GM12878 (cell line): ENCODE data around the gene BCL2L13. TPM values are rescaled to one million over a fixed set of nuclear protein-coding genes. Genes with fewer than 3 reads are reported as not detected.
A peak's percentile ranks its signal among the peaks of the same experiment; 100 is the strongest.

Source experiments
- BRCA1 ChIP-seq: IDR thresholded peaks from 2 replicates; pipeline ENCODE4 v1.6.1; 2011; ENCODE audit warnings: low read depth, low read length, improper control_type of control experiment
- E4F1 ChIP-seq: fragments of 450-650 bp; IDR thresholded peaks from 2 replicates; pipeline ENCODE4 v1.6.1; 2018; ENCODE audit warnings: borderline replicate concordance, mild to moderate bottlenecking; ENCODE audit not compliant: partially characterized antibody
- FOXM1 ChIP-seq: IDR thresholded peaks from 2 replicates; pipeline ENCODE4 v1.6.1; 2012; ENCODE audit warnings: low read depth, mild to moderate bottlenecking, inconsistent platforms, low read length, moderate library complexity
- IRF4 ChIP-seq: IDR thresholded peaks from 2 replicates; pipeline ENCODE4 v1.6.1; 2011; ENCODE audit warnings: low read depth, low read length
- MTA2 ChIP-seq: fragments of 450-650 bp; IDR thresholded peaks from 2 replicates; pipeline ENCODE4 v1.6.1; 2016; ENCODE audit warnings: low read depth, mild to moderate bottlenecking, moderate library complexity
- NFXL1 ChIP-seq: fragments of 450-650 bp; IDR thresholded peaks from 2 replicates; pipeline ENCODE4 v1.6.1; 2017; ENCODE audit warnings: antibody characterized with exemption, mild to moderate bottlenecking, borderline replicate concordance
- PAX5 ChIP-seq: IDR thresholded peaks from 2 replicates; pipeline ENCODE4 v1.6.1; 2011; ENCODE audit warnings: low read depth, low read length, borderline replicate concordance
- POLR2AphosphoS5 ChIP-seq: IDR thresholded peaks from 2 replicates; pipeline ENCODE4 v1.6.1; 2011; ENCODE audit warnings: mild to moderate bottlenecking, low read length, inconsistent platforms
- ZNF622 ChIP-seq: fragments of 450-650 bp; IDR thresholded peaks from 2 replicates; pipeline ENCODE4 v1.6.1; 2017; ENCODE audit warnings: mild to moderate bottlenecking, inconsistent platforms
- polyA plus RNA-seq, 11 experiments: library from polyadenylated mRNA; depleted of rRNA in 4 of 11; unstranded in 6 of 11; stranded (reverse) in 5 of 11; fragments of >200 nt; fragmentation: Nextera tagmentation in 4 of 11; fragmentation: Illumina TruSeq in 1 of 11; extraction: Ambion mirVana in 4 of 11; extraction: Trizol in 1 of 11; gene quantifications; 1 replicate in 1 of 11; 2 replicates in 10 of 11; pipeline versions ENCODE4 v1.2.1 to v1.2.3, GENCODE V29; 2011 to 2016; ENCODE audit warnings: inconsistent platforms in 2 of 11, missing spikeins in 2 of 11, low read depth in 1 of 11
- total RNA-seq, 4 experiments: library from RNA; depleted of rRNA in 3 of 4; stranded (reverse); fragments of >200 nt in 3 of 4; fragmentation: Illumina TruSeq in 1 of 4; extraction: Trizol in 1 of 4; gene quantifications; 2 replicates each; pipeline versions ENCODE4 v1.2.1 to v1.2.3, GENCODE V29; 2013 to 2021
- TF ChIP-seq, protein P1 (sequence below): fragments of 450-650 bp; IDR thresholded peaks from 2 replicates; pipeline ENCODE4 v1.6.1; 2017; ENCODE audit warnings: mild to moderate bottlenecking, moderate library complexity
- TF ChIP-seq, protein P2 (sequence below): IDR thresholded peaks from 2 replicates; pipeline ENCODE4 v1.6.1; 2012; ENCODE audit warnings: improper control_type of control experiment, low read depth, low read length; ENCODE audit not compliant: insufficient replicate concordance
- TF ChIP-seq, protein P3 (sequence below): fragments of 450-650 bp; IDR thresholded peaks from 2 replicates; pipeline ENCODE4 v1.6.1; 2017; ENCODE audit warnings: mild to moderate bottlenecking

Gene BCL2L13
- total and polyA plus RNA-seq, 10 of the 15 experiments (the other 5 are each of a cell fraction or from before 2014, with no cell fraction given) = 18.6 to 30.6 (median 28.2) TPM

- TF ChIP-seq E4F1 (peak; percentile 24), POLR2AphosphoS5 (peak; percentile 95), PAX5 (peak; percentile 52; the same call in 1 of the 2 replicates), FOXM1 (no peak), IRF4 (0 out of 2 replicates have a peak, but pooled peaks have one; percentile 3), MTA2 (peak; percentile 42; the same call in 1 of the 2 replicates), ZNF622 (no peak), BRCA1 (no peak), NFXL1 (no peak)
- TF ChIP-seq, protein P1, sequence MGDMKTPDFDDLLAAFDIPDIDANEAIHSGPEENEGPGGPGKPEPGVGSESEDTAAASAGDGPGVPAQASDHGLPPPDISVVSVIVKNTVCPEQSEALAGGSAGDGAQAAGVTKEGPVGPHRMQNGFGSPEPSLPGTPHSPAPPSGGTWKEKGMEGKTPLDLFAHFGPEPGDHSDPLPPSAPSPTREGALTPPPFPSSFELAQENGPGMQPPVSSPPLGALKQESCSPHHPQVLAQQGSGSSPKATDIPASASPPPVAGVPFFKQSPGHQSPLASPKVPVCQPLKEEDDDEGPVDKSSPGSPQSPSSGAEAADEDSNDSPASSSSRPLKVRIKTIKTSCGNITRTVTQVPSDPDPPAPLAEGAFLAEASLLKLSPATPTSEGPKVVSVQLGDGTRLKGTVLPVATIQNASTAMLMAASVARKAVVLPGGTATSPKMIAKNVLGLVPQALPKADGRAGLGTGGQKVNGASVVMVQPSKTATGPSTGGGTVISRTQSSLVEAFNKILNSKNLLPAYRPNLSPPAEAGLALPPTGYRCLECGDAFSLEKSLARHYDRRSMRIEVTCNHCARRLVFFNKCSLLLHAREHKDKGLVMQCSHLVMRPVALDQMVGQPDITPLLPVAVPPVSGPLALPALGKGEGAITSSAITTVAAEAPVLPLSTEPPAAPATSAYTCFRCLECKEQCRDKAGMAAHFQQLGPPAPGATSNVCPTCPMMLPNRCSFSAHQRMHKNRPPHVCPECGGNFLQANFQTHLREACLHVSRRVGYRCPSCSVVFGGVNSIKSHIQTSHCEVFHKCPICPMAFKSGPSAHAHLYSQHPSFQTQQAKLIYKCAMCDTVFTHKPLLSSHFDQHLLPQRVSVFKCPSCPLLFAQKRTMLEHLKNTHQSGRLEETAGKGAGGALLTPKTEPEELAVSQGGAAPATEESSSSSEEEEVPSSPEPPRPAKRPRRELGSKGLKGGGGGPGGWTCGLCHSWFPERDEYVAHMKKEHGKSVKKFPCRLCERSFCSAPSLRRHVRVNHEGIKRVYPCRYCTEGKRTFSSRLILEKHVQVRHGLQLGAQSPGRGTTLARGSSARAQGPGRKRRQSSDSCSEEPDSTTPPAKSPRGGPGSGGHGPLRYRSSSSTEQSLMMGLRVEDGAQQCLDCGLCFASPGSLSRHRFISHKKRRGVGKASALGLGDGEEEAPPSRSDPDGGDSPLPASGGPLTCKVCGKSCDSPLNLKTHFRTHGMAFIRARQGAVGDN = peak; percentile 75
- TF ChIP-seq, protein P2, sequence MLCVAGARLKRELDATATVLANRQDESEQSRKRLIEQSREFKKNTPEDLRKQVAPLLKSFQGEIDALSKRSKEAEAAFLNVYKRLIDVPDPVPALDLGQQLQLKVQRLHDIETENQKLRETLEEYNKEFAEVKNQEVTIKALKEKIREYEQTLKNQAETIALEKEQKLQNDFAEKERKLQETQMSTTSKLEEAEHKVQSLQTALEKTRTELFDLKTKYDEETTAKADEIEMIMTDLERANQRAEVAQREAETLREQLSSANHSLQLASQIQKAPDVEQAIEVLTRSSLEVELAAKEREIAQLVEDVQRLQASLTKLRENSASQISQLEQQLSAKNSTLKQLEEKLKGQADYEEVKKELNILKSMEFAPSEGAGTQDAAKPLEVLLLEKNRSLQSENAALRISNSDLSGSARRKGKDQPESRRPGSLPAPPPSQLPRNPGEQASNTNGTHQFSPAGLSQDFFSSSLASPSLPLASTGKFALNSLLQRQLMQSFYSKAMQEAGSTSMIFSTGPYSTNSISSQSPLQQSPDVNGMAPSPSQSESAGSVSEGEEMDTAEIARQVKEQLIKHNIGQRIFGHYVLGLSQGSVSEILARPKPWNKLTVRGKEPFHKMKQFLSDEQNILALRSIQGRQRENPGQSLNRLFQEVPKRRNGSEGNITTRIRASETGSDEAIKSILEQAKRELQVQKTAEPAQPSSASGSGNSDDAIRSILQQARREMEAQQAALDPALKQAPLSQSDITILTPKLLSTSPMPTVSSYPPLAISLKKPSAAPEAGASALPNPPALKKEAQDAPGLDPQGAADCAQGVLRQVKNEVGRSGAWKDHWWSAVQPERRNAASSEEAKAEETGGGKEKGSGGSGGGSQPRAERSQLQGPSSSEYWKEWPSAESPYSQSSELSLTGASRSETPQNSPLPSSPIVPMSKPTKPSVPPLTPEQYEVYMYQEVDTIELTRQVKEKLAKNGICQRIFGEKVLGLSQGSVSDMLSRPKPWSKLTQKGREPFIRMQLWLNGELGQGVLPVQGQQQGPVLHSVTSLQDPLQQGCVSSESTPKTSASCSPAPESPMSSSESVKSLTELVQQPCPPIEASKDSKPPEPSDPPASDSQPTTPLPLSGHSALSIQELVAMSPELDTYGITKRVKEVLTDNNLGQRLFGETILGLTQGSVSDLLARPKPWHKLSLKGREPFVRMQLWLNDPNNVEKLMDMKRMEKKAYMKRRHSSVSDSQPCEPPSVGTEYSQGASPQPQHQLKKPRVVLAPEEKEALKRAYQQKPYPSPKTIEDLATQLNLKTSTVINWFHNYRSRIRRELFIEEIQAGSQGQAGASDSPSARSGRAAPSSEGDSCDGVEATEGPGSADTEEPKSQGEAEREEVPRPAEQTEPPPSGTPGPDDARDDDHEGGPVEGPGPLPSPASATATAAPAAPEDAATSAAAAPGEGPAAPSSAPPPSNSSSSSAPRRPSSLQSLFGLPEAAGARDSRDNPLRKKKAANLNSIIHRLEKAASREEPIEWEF = no peak
- TF ChIP-seq, protein P3, sequence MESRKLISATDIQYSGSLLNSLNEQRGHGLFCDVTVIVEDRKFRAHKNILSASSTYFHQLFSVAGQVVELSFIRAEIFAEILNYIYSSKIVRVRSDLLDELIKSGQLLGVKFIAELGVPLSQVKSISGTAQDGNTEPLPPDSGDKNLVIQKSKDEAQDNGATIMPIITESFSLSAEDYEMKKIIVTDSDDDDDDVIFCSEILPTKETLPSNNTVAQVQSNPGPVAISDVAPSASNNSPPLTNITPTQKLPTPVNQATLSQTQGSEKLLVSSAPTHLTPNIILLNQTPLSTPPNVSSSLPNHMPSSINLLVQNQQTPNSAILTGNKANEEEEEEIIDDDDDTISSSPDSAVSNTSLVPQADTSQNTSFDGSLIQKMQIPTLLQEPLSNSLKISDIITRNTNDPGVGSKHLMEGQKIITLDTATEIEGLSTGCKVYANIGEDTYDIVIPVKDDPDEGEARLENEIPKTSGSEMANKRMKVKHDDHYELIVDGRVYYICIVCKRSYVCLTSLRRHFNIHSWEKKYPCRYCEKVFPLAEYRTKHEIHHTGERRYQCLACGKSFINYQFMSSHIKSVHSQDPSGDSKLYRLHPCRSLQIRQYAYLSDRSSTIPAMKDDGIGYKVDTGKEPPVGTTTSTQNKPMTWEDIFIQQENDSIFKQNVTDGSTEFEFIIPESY = no peak
Observed at GRCh38 chr22:17638432-17639246, at the start of gene BCL2L13 (continued).
